ENCODE data around the gene PELI1. TPM values are rescaled to one million over a fixed set of nuclear protein-coding genes. Genes with fewer than 3 reads are reported as not detected.
A peak's percentile ranks its signal among the peaks of the same experiment; 100 is the strongest.

Gene PELI1
- total RNA-seq, 1 experiment from 2014 or later = 53.5 TPM

- ChIA-PET CTCF (interaction anchor here (0.6 kb wide), 1 partner anchor 587 kb away, joined by 3 read pairs; no protein-coding TSS in a partner anchor), POLR2A (no interaction called here)
- ATAC-seq = no peak
- Mint-ChIP-seq H3K27me3 (ENCODE audit: low read depth) (no peaks in the 10 kb centered on the region), H3K27ac (0 out of 2 replicates have a peak overlapping the region, but pooled peaks have one; percentile 10), H3K4me3 (no peak overlapping the region), H3K36me3 (peaks cover 5% of the 10 kb centered on the region), H3K4me1 (peaks cover 62% of the 10 kb centered on the region), H3K9me3 (no peaks in the 10 kb centered on the region)
- TF ChIP-seq NFATC4 (CRISPR knock-in tag; IDR thresholded peaks at IDR 0.05) (no peak), EMX1 (CRISPR knock-in tag; IDR thresholded peaks at IDR 0.05) (no peak), TCF7 (CRISPR knock-in tag; IDR thresholded peaks at IDR 0.05; ENCODE audit: low read depth) (no peak), ZNF138 (CRISPR knock-in tag; conservative IDR thresholded peaks at IDR 0.05) (no peak)
- DNase-seq (ENCODE audit: low spot score) = no peak
Observed at GRCh38 chr2:64140665-64141200, 3.5 kb downstream of the PELI1 start.

- Mint-ChIP-seq H3K9me3 (no peaks in the 10 kb centered on the region), H3K36me3 (peaks cover 5% of the 10 kb centered on the region), H3K4me1 (peaks cover 67% of the 10 kb centered on the region), H3K4me3 (no peak overlapping the region), H3K27me3 (ENCODE audit: low read depth) (no peaks in the 10 kb centered on the region), H3K27ac (peak overlapping the region; percentile 10; the same call in 1 of the 2 replicates)
- DNase-seq (ENCODE audit: low spot score) = no peak
- POLR2A ChIA-PET = no interaction called here
- no peak for ATAC-seq
- CTCF ChIA-PET = no interaction called here
- TF ChIP-seq ELF4 (CRISPR knock-in tag; IDR thresholded peaks at IDR 0.05; ENCODE audit: low read depth) (no peak), ZNF232 (CRISPR knock-in tag; IDR thresholded peaks at IDR 0.05) (no peak), ARID4B (CRISPR knock-in tag; IDR thresholded peaks at IDR 0.05; ENCODE audit: borderline replicate concordance) (no peak), GTF2I (CRISPR knock-in tag; conservative IDR thresholded peaks at IDR 0.05) (no peak), ATF2 (CRISPR knock-in tag; IDR thresholded peaks at IDR 0.05; ENCODE audit: borderline replicate concordance, low read depth) (no peak), CDX4 (CRISPR knock-in tag; IDR thresholded peaks at IDR 0.05; ENCODE audit: borderline replicate concordance) (no peak), ZMAT4 (CRISPR knock-in tag; IDR thresholded peaks at IDR 0.05) (no peak), ZNF317 (CRISPR knock-in tag; IDR thresholded peaks at IDR 0.05; ENCODE audit: borderline replicate concordance, low read depth) (no peak), CREM (CRISPR knock-in tag; IDR thresholded peaks at IDR 0.05) (no peak), SOX15 (CRISPR knock-in tag; IDR thresholded peaks at IDR 0.05) (no peak), STAT6 (CRISPR knock-in tag; conservative IDR thresholded peaks at IDR 0.05; ENCODE audit: low read depth) (no peak), E2F4 (CRISPR knock-in tag; IDR thresholded peaks at IDR 0.05; ENCODE audit: borderline replicate concordance, low read depth) (no peak), FOXJ3 (CRISPR knock-in tag; IDR thresholded peaks at IDR 0.05; ENCODE audit: borderline replicate concordance) (no peak), ZNF121 (CRISPR knock-in tag; IDR thresholded peaks at IDR 0.05) (no peak), ZNF396 (CRISPR knock-in tag; IDR thresholded peaks at IDR 0.05; ENCODE audit: borderline replicate concordance) (no peak), PRDM15 (CRISPR knock-in tag; IDR thresholded peaks at IDR 0.05) (no peak)
Observed at GRCh38 chr2:64139956-64140355, 4.3 kb downstream of the PELI1 start.

Measured in WTC11 (cell line).